C1 segment of cervical spinal cord (tissue), 14 donors: ENCODE results near the gene PRDM15.

Experiments used
- DNase-seq, 14 donors: peaks; one replicate each; lab custom pipeline; 2025; lab: John Stamatoyannopoulos, UW

Gene PRDM15

GRCh38 chr21:41843584-41843983 is 35.6 kb downstream of the PRDM15 start:
- DNase-seq: no peak

GRCh38 chr21:41840880-41841279 is 38.3 kb downstream of the PRDM15 start:
- no peak for DNase-seq

- no peak for DNase-seq
Observed at GRCh38 chr21:41839387-41840000, 39.6 kb downstream of the PRDM15 start.

- DNase-seq: no peak
Observed at GRCh38 chr21:41837756-41838297, 41.3 kb downstream of the PRDM15 start.

GRCh38 chr21:41836166-41837015 is 42.8 kb downstream of the PRDM15 start:
- DNase-seq: no peak

- no peak for DNase-seq
Observed at GRCh38 chr21:41835711-41836154, 43.4 kb downstream of the PRDM15 start.

GRCh38 chr21:41834926-41835663 is 44.0 kb downstream of the PRDM15 start:
- no peak for DNase-seq

GRCh38 chr21:41834252-41834925 is 44.8 kb downstream of the PRDM15 start:
- DNase-seq: no peak

GRCh38 chr21:41833497-41834115 is 45.5 kb downstream of the PRDM15 start:
- no peak for DNase-seq

GRCh38 chr21:41832596-41833496 is 46.3 kb downstream of the PRDM15 start:
- no peak for DNase-seq

- DNase-seq: no peak
Observed at GRCh38 chr21:41831866-41832595, 47.1 kb downstream of the PRDM15 start.

GRCh38 chr21:41831453-41831831 is 47.7 kb downstream of the PRDM15 start:
- no peak for DNase-seq

GRCh38 chr21:41830764-41831452 is 48.2 kb downstream of the PRDM15 start:
- DNase-seq: no peak

- no peak for DNase-seq
Observed at GRCh38 chr21:41830145-41830707, 48.9 kb downstream of the PRDM15 start.

- no peak for DNase-seq
Observed at GRCh38 chr21:41828884-41829360, 50.2 kb downstream of the PRDM15 start.

GRCh38 chr21:41827951-41828883 is 50.9 kb downstream of the PRDM15 start:
- no peak for DNase-seq

- no peak for DNase-seq
Observed at GRCh38 chr21:41825881-41826280, 53.3 kb downstream of the PRDM15 start.
